Thyroid gland (tissue), 4 donors: ENCODE measurements around the gene NVL.

ENCODE experiments used
- POLR2A ChIP-seq, 2 donors: fragments of 450-650 bp; IDR thresholded peaks; one replicate each; pipeline ENCODE4 v1.6.1; 2017; ENCODE audit warnings: antibody characterized with exemption in 2 of 2, mild to moderate bottlenecking in 2 of 2, moderate library complexity in 1 of 2
- TF ChIP-seq, protein P1 (sequence below), 6 experiments: fragments of 200-600 bp in 3 of 6; fragments of 450-650 bp in 3 of 6; sonication (generic) in 3 of 6; IDR thresholded peaks; one replicate each; pipeline ENCODE4 v1.5.1; 2016 to 2019; ENCODE audit warnings: antibody characterized with exemption in 6 of 6, mild to moderate bottlenecking in 2 of 6, inconsistent platforms in 1 of 6, moderate library complexity in 1 of 6

DNA sequence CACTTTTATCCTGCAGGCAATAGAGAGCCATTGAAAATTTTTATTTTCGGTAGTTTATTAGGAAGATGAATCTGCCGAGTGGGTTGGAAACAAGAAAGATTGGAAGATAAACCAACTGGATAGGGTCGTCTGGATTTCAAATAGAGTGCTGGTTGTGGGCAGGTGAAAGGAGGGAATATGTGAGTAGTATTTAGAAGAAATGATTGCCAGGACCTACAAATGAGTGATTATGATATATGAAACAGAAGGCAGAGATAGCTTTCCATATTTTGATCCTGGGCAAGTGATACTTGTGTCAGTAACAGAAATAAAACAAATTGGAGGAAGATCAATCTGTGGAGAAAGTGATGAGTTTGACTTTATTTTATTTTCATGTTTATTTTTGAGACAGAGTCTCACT lies 29.2 kb upstream of the NVL start:
- TF ChIP-seq, protein P1, sequence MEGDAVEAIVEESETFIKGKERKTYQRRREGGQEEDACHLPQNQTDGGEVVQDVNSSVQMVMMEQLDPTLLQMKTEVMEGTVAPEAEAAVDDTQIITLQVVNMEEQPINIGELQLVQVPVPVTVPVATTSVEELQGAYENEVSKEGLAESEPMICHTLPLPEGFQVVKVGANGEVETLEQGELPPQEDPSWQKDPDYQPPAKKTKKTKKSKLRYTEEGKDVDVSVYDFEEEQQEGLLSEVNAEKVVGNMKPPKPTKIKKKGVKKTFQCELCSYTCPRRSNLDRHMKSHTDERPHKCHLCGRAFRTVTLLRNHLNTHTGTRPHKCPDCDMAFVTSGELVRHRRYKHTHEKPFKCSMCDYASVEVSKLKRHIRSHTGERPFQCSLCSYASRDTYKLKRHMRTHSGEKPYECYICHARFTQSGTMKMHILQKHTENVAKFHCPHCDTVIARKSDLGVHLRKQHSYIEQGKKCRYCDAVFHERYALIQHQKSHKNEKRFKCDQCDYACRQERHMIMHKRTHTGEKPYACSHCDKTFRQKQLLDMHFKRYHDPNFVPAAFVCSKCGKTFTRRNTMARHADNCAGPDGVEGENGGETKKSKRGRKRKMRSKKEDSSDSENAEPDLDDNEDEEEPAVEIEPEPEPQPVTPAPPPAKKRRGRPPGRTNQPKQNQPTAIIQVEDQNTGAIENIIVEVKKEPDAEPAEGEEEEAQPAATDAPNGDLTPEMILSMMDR (IDR thresholded peaks at IDR 0.05): no peak
- TF ChIP-seq POLR2A (IDR thresholded peaks at IDR 0.05): no peak
